HG02642 (cell line): ENCODE results near the gene INIP.
"Not testable (repeated sequence)": the region's sequence is repeated elsewhere in the genome, so short reads cannot be mapped to it uniquely, and the experiment has no call there.

Experiments
- ATAC-seq: cut with Tn5 transposase; IDR thresholded peaks from one replicate; pipeline ENCODE4 v1.9.1; 2021; ENCODE audit warnings: mild to moderate bottlenecking; ENCODE audit not compliant: unreplicated experiment, poor library complexity

INIP gene

GRCh38 chr9:112680731-112681402 is 37.0 kb downstream of the INIP start:
- ATAC-seq: no peak

GRCh38 chr9:112677040-112677439 is 40.9 kb downstream of the INIP start:
- ATAC-seq: no peak

- ATAC-seq: not testable (repeated sequence)
Observed at GRCh38 chr9:112673221-112673620, 44.7 kb downstream of the INIP start.

- no peak for ATAC-seq
Observed at GRCh38 chr9:112670991-112671625, 46.8 kb downstream of the INIP start.

- ATAC-seq: no peak
Observed at GRCh38 chr9:112669326-112669725, 48.6 kb downstream of the INIP start.

GRCh38 chr9:112665347-112665746 is 52.6 kb downstream of the INIP start:
- no peak for ATAC-seq

- ATAC-seq: no peak
Observed at GRCh38 chr9:112664531-112664930, 53.4 kb downstream of the INIP start.

- ATAC-seq: no peak
Observed at GRCh38 chr9:112663681-112664080, 54.2 kb downstream of the INIP start.

GRCh38 chr9:112659906-112660305 is 58.0 kb downstream of the INIP start:
- ATAC-seq: no peak

GRCh38 chr9:112655668-112656067 is 62.2 kb downstream of the INIP start:
- no peak for ATAC-seq

- no peak for ATAC-seq
Observed at GRCh38 chr9:112654282-112654681, 63.6 kb downstream of the INIP start.

GRCh38 chr9:112648624-112649023 is 69.3 kb downstream of the INIP start:
- no peak for ATAC-seq

GRCh38 chr9:112647596-112647995 is 70.3 kb downstream of the INIP start:
- ATAC-seq: no peak

- ATAC-seq: no peak
Observed at GRCh38 chr9:112642126-112642525, 75.8 kb downstream of the INIP start.

- ATAC-seq: no peak
Observed at GRCh38 chr9:112640311-112640710, 77.6 kb downstream of the INIP start.
